ENCODE measurements around the gene CCDC154. TPM values are rescaled to one million over a fixed set of nuclear protein-coding genes. Genes with fewer than 3 reads are reported as not detected.

The CCDC154 gene
- total RNA-seq, 4 donors from 2014 or later = 0.44 to 3.0 (median 2.7) TPM; not detected in 1

DNA sequence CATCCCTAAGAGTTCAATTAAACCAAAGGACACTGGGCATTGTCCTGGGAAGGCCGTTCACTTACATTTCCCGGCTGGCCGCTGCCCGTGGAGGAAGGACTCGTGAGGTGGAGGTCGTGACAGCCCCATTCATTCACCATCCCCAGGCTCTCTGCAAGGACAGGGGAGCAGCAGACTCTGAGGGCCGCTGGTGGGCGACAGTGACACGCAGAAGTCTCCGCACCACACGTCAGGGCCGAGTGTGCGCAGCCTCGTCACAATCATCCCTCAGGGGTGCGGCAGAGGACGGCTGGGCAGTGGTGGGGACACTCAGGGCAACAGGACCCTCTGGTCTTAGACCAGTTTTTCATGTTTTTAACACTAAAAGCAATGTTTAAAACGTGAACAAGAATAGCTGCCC, 51.5 kb downstream of the CCDC154 start:
- no peaks in the 10 kb centered on the region for H3K9me3 ChIP-seq
- DNase-seq (ENCODE audit: low spot score in 2 of 2) = no peak
- H3K27me3 ChIP-seq = no peaks in the 10 kb centered on the region
- H3K4me1 ChIP-seq = no peaks in the 10 kb centered on the region
- no peak overlapping the region for H3K4me3 ChIP-seq
- WGBS, 2 donors = 88% methylated on average over 17 of the region's 17 CpGs
- H3K36me3 ChIP-seq = peaks cover 4 to 95% (median 15%) of the 10 kb centered on the region in 3 donors
- no peak overlapping the region for H3K27ac ChIP-seq
- TF ChIP-seq EP300 (IDR thresholded peaks at IDR 0.05) (no peak), POLR2A (IDR thresholded peaks at IDR 0.05) (no peak), CTCF (IDR thresholded peaks at IDR 0.05) (no peak)

DNA sequence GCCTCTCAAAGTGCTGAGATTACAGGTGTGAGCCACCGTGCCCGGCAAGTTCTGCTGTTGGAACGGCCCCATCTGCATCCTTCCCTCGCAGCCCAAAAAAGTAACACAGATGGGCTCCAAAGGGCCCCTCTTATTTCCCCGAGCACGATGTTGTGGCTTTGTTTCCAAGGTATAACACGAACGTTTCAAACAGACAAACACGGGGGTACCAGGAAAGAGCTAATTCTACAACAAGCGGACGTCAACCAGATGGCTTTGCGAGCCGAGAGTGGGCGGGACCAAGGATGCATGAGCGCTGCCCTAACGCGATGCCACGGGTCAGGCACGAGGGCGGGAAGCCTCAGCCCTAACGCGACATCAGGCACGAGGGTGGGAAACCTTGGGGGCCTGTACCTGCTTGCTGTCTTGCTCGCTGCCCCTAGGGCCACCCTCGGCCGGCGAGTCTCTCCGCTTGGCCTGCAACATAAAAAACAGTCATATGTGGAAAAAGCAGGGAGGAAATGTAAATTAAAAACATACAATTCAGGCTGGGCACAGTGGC, 54.0 kb downstream of the CCDC154 start:
- Histone ChIP-seq H3K36me3 (peaks cover 2 to 98% (median 15%) of the 10 kb centered on the region in 3 donors), H3K9me3 (no peaks in the 10 kb centered on the region)

GRCh38 chr16:1389762-1390161, 54.6 kb downstream of the CCDC154 start:
- Histone ChIP-seq H3K36me3 (peaks cover under 1 to 98% (median 19%) of the 10 kb centered on the region in 3 donors), H3K9me3 (no peaks in the 10 kb centered on the region), H3K27ac (no peak overlapping the region), H3K4me3 (no peak overlapping the region), H3K4me1 (no peaks in the 10 kb centered on the region), H3K27me3 (no peaks in the 10 kb centered on the region)
- no peak for TF ChIP-seq EP300 (IDR thresholded peaks at IDR 0.05)
- TF ChIP-seq POLR2A (IDR thresholded peaks at IDR 0.05) = no peak
- TF ChIP-seq CTCF (IDR thresholded peaks at IDR 0.05) = no peak
- 91 to 93% methylated on average over 7 of the region's 7 CpGs for WGBS, 2 donors
- DNase-seq (ENCODE audit: low spot score in 2 of 2) = no peak

More for the DNA sequence above, 54.0 kb downstream of the CCDC154 start:
- no peak for DNase-seq (ENCODE audit: low spot score in 2 of 2)
- WGBS, 2 donors = 80 to 86% methylated on average over 28 of the region's 28 CpGs
- no peak overlapping the region for H3K27ac ChIP-seq
- H3K27me3 ChIP-seq = no peaks in the 10 kb centered on the region
- TF ChIP-seq EP300 (IDR thresholded peaks at IDR 0.05) = no peak
- no peak for TF ChIP-seq POLR2A (IDR thresholded peaks at IDR 0.05)
- TF ChIP-seq CTCF (IDR thresholded peaks at IDR 0.05) = no peak
- H3K4me3 ChIP-seq = no peak overlapping the region
- H3K4me1 ChIP-seq = no peaks in the 10 kb centered on the region

GRCh38 chr16:1387331-1387730, 57.0 kb downstream of the CCDC154 start:
- Histone ChIP-seq H3K27me3 (no peaks in the 10 kb centered on the region), H3K4me1 (no peaks in the 10 kb centered on the region), H3K36me3 (peaks cover 0 to 98% (median 18%) of the 10 kb centered on the region in 3 donors), H3K9me3 (no peaks in the 10 kb centered on the region), H3K27ac (no peak overlapping the region), H3K4me3 (no peak overlapping the region)
- no peak for DNase-seq (ENCODE audit: low spot score in 2 of 2)
- no peak for TF ChIP-seq POLR2A (IDR thresholded peaks at IDR 0.05)
- no peak for TF ChIP-seq CTCF (IDR thresholded peaks at IDR 0.05)
- TF ChIP-seq EP300 (IDR thresholded peaks at IDR 0.05) = no peak
- 91 to 92% methylated on average over 16 of the region's 16 CpGs for WGBS, 2 donors

DNA sequence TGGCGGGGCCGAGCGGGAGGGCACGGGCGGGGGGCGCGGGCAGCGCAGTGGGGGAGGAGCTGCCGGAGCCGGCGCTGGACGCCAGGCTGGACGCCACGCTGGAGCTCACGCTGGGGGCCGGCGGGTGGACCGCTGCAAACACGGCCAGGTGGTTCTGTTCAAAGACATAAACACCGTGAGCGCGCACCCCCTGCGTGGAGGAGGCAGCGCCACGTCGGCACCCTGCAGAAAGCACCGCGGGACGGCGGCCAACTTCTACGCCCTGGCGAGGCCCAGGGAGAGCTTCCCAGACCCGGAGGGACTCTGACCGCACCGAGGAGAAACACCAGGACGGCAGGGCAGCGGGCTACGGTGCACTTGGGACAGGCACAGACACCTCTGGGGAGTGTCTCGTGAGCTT, 59.1 kb downstream of the CCDC154 start:
- Histone ChIP-seq H3K4me1 (no peaks in the 10 kb centered on the region), H3K9me3 (no peaks in the 10 kb centered on the region), H3K4me3 (no peak overlapping the region), H3K27ac (no peak overlapping the region), H3K27me3 (no peaks in the 10 kb centered on the region), H3K36me3 (peaks cover 0 to 97% (median 12%) of the 10 kb centered on the region in 3 donors)
- DNase-seq (ENCODE audit: low spot score in 2 of 2) = no peak
- TF ChIP-seq POLR2A (IDR thresholded peaks at IDR 0.05) (no peak), CTCF (IDR thresholded peaks at IDR 0.05) (no peak), EP300 (IDR thresholded peaks at IDR 0.05) (no peak)
- WGBS, 2 donors = 95 to 96% methylated on average over 39 of the region's 39 CpGs

Other genes with a start within 250 kb of the CCDC154 start
- 1 to 10 TPM in 1 of 4 donors, not detected in 3; 2.5 TPM for gene TPSG1, start 219.3 kb downstream of the CCDC154 start, total RNA-seq
- gene TPSB2, start 214.4 kb downstream of the CCDC154 start, total RNA-seq = 10 to 100 TPM; 14.7 to 59.0 (median 29.1) TPM
- 10 to 100 TPM; 13.8 to 67.7 (median 28.5) TPM for gene TPSAB1, start 203.9 kb downstream of the CCDC154 start, total RNA-seq
- gene TPSD1, start 188.5 kb downstream of the CCDC154 start, total RNA-seq = 10 to 100 TPM in 1 of 4 donors, 1 to 10 TPM in 2, not detected in 1; 2.7 to 14.0 (median 6.3) TPM
- gene UBE2I, start 134.9 kb downstream of the CCDC154 start, total RNA-seq = 100 to 1,000 TPM in 3 of 4 donors, 10 to 100 TPM in 1; 87.3 to 161 (median 111) TPM
- 1 to 10 TPM in 3 of 4 donors, under 1 TPM in 1; 0.66 to 2.7 (median 2.3) TPM for gene BAIAP3, start 110.9 kb downstream of the CCDC154 start, total RNA-seq
- 100 to 1,000 TPM in 3 of 4 donors, 10 to 100 TPM in 1; 72.2 to 122 (median 108) TPM for gene TSR3, start 92.7 kb downstream of the CCDC154 start, total RNA-seq
- 100 to 1,000 TPM in 1 of 4 donors, 10 to 100 TPM in 3; 51.1 to 117 (median 71.6) TPM for gene GNPTG, start 92.6 kb downstream of the CCDC154 start, total RNA-seq
- gene UNKL, start 29.9 kb downstream of the CCDC154 start, total RNA-seq = 10 to 100 TPM; 34.3 to 70.5 (median 45.0) TPM
- 10 to 100 TPM in 3 of 4 donors, 1 to 10 TPM in 1; 8.7 to 18.6 (median 13.5) TPM for gene UQCC4, start 23.8 kb downstream of the CCDC154 start, total RNA-seq
- gene PERCC1, start 13.5 kb downstream of the CCDC154 start, total RNA-seq = 1 to 10 TPM in 1 of 4 donors, not detected in 3; 1.1 TPM
- gene CLCN7, start 30.5 kb upstream of the CCDC154 start, total RNA-seq = 100 to 1,000 TPM in 2 of 4 donors, 10 to 100 TPM in 2; 38.7 to 136 (median 73.1) TPM
- gene PTX4, start 44.4 kb upstream of the CCDC154 start, total RNA-seq = not detected
- gene TELO2, start 48.8 kb upstream of the CCDC154 start, total RNA-seq = 10 to 100 TPM; 37.1 to 84.6 (median 45.3) TPM
- gene TMEM204, start 89.1 kb upstream of the CCDC154 start, total RNA-seq = 10 to 100 TPM; 46.3 to 53.7 (median 48.9) TPM
- gene IFT140, start 167.5 kb upstream of the CCDC154 start, total RNA-seq = 10 to 100 TPM; 26.8 to 49.5 (median 41.6) TPM
- 10 to 100 TPM; 11.6 to 30.6 (median 17.8) TPM for gene CRAMP1, start 167.8 kb upstream of the CCDC154 start, total RNA-seq
- 10 to 100 TPM; 15.0 to 28.9 (median 16.1) TPM for gene JPT2, start 233.7 kb upstream of the CCDC154 start, total RNA-seq